22Rv1 (cell line): Measurements from ENCODE around the gene PRR33.

Source experiments
- ZFX ChIP-seq: fragments of 450-650 bp; IDR thresholded peaks from 2 replicates; pipeline ENCODE4 v1.6.1; 2017; ENCODE audit warnings: antibody characterized with exemption, borderline replicate concordance
- TF ChIP-seq, protein P1 (sequence below): fragments of 450-650 bp; IDR thresholded peaks from 2 replicates; pipeline ENCODE4 v1.5.1; 2017; ENCODE audit warnings: mild to moderate bottlenecking

DNA sequence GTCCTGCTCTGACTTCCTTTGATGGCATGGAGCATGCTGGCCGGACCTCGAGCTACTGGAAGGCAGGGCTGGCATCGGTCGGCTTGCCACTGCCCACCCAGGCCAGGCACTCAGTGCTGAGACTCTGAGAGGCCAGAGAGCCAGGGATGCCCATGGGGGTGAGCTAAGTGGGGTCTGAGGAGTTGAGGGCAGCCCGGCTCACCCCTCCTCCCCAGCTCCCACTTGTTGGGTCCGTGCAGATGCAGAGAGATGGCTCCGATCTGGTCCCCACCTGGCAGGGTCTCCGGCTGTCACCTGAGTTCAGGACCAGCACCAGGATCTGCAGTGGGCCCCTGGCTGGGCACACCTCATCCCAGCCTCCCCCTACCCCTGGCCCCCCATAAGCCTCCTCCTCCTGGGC lies 25.5 kb downstream of the PRR33 start:
- TF ChIP-seq, protein P1, sequence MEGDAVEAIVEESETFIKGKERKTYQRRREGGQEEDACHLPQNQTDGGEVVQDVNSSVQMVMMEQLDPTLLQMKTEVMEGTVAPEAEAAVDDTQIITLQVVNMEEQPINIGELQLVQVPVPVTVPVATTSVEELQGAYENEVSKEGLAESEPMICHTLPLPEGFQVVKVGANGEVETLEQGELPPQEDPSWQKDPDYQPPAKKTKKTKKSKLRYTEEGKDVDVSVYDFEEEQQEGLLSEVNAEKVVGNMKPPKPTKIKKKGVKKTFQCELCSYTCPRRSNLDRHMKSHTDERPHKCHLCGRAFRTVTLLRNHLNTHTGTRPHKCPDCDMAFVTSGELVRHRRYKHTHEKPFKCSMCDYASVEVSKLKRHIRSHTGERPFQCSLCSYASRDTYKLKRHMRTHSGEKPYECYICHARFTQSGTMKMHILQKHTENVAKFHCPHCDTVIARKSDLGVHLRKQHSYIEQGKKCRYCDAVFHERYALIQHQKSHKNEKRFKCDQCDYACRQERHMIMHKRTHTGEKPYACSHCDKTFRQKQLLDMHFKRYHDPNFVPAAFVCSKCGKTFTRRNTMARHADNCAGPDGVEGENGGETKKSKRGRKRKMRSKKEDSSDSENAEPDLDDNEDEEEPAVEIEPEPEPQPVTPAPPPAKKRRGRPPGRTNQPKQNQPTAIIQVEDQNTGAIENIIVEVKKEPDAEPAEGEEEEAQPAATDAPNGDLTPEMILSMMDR: no peak
- no peak for TF ChIP-seq ZFX
